Fibroblast of lung (primary cell): Measurements from ENCODE around the gene OR52M1. TPM values are rescaled to one million over a fixed set of nuclear protein-coding genes. Genes with fewer than 3 reads are reported as not detected.

Experiments
- DNase-seq, 2 donors: peaks; one replicate each; pipeline versions ENCODE4 v3.0.0 to v3.0.0-alpha.2; 2010; ENCODE audit warnings: low read depth in 2 of 2
- H2AFZ ChIP-seq: 2 replicates; pipeline ENCODE4 v1.5.1; 2012; ENCODE audit warnings: low read length, control low read depth, inconsistent platforms
- H3K27ac ChIP-seq: 2 replicates; pipeline ENCODE4 v1.5.1; 2011; ENCODE audit warnings: low read length, control low read depth; ENCODE audit not compliant: insufficient read depth
- H3K27me3 ChIP-seq: 2 replicates; pipeline ENCODE4 v1.5.1; 2011; ENCODE audit warnings: mild to moderate bottlenecking, low read length; ENCODE audit not compliant: control insufficient read depth, insufficient read depth
- H3K36me3 ChIP-seq: 2 replicates; pipeline ENCODE4 v1.5.1; 2011; ENCODE audit warnings: low read length; ENCODE audit not compliant: control insufficient read depth, insufficient read depth
- H3K4me1 ChIP-seq: 2 replicates; pipeline ENCODE4 v1.5.1; 2011; ENCODE audit warnings: low read length; ENCODE audit not compliant: control insufficient read depth, insufficient read depth; ENCODE audit errors: extremely low read depth
- H3K4me2 ChIP-seq: 2 replicates; pipeline ENCODE4 v1.5.1; 2011; ENCODE audit warnings: low read length, control low read depth; ENCODE audit not compliant: insufficient read depth; ENCODE audit errors: extremely low read depth
- H3K4me3 ChIP-seq, 4 experiments: fragments of 200-600 bp in 1 of 4; sonication (generic) in 1 of 4; replicated peaks in 1 of 4; 2 replicates each; pipeline ENCODE4 v1.5.1; 2011 to 2016; ENCODE audit warnings: low read length in 4 of 4, low read depth in 3 of 4, mild to moderate bottlenecking in 3 of 4, control low read depth in 2 of 4, inconsistent platforms in 1 of 4, mixed read lengths in 1 of 4; ENCODE audit not compliant: insufficient read depth in 1 of 4; ENCODE audit errors: control extremely low read depth in 1 of 4
- H3K79me2 ChIP-seq: 2 replicates; pipeline ENCODE4 v1.5.1; 2012; ENCODE audit warnings: mild to moderate bottlenecking, low read length, inconsistent platforms; ENCODE audit not compliant: control insufficient read depth, insufficient read depth
- H3K9ac ChIP-seq: 2 replicates; pipeline ENCODE4 v1.5.1; 2011; ENCODE audit warnings: mild to moderate bottlenecking, low read length, control low read depth; ENCODE audit not compliant: insufficient read depth
- H3K9me3 ChIP-seq: 2 replicates; pipeline ENCODE4 v1.5.1; 2012; ENCODE audit warnings: low read depth, low read length; ENCODE audit not compliant: control insufficient read depth, insufficient read depth
- H4K20me1 ChIP-seq: 2 replicates; pipeline ENCODE4 v1.5.1; 2011; ENCODE audit warnings: low read length; ENCODE audit not compliant: control insufficient read depth, insufficient read depth; ENCODE audit errors: extremely low read depth
- CTCF ChIP-seq, 2 donors: IDR thresholded peaks in 1 of 2; conservative IDR thresholded peaks in 1 of 2; 1 replicate in 1 of 2; 2 replicates in 1 of 2; pipeline ENCODE4 v1.5.1; 2011 to 2012; ENCODE audit warnings: low read length in 2 of 2, control low read depth in 1 of 2, inconsistent platforms in 1 of 2, low read depth in 1 of 2, mild to moderate bottlenecking in 1 of 2
- EZH2 ChIP-seq: IDR thresholded peaks from 2 replicates; pipeline ENCODE4 v1.5.1; 2012; ENCODE audit warnings: low read length, control low read depth, mild to moderate bottlenecking; ENCODE audit errors: missing control alignments
- polyA plus RNA-seq, 2 donors: library from polyadenylated mRNA; depleted of rRNA in 1 of 2; stranded (reverse) in 1 of 2; unstranded in 1 of 2; fragments of >200 nt; gene quantifications; 2 replicates each; pipeline ENCODE4 v1.2.1, GENCODE V29; 2011 to 2012; ENCODE audit warnings: missing spikeins in 1 of 2
- total RNA-seq: library from RNA; depleted of rRNA; stranded (reverse); fragments of >200 nt; gene quantifications from 2 replicates; pipeline ENCODE4 v1.2.1, GENCODE V29; 2014

Gene OR52M1
- total and polyA plus RNA-seq, 2 donors (not counting 1 experiment from before 2014, with no cell fraction given) = not detected

- TF ChIP-seq EZH2 = no peak
- TF ChIP-seq CTCF (conservative IDR thresholded peaks at IDR 0.05 in 1 of 2, IDR thresholded peaks at IDR 0.05 in 1 of 2; ENCODE audit: low read depth in 1 of 2, low read length in 2 of 2) = no peak
Measured at GRCh38 chr11:4514196-4514595, 30.8 kb upstream of the OR52M1 start.

GRCh38 chr11:4522339-4522738, 22.7 kb upstream of the OR52M1 start:
- H3K4me3 ChIP-seq = no peak overlapping the region

More at GRCh38 chr11:4514196-4514595, 30.8 kb upstream of the OR52M1 start:
- no peak overlapping the region for H3K27ac ChIP-seq
- no peaks in the 10 kb centered on the region for H3K36me3 ChIP-seq
- DNase-seq = no peak
- no peaks in the 10 kb centered on the region for H3K27me3 ChIP-seq
- no peak overlapping the region for H3K4me3 ChIP-seq
- no peak overlapping the region for H3K4me2 ChIP-seq
- H2AFZ ChIP-seq = no peak overlapping the region
- no peaks in the 10 kb centered on the region for H4K20me1 ChIP-seq
- H3K4me1 ChIP-seq = no peaks in the 10 kb centered on the region
- H3K9me3 ChIP-seq = no peaks in the 10 kb centered on the region
- H3K9ac ChIP-seq = no peak overlapping the region
- no peaks in the 10 kb centered on the region for H3K79me2 ChIP-seq

GRCh38 chr11:4522752-4523151, 22.2 kb upstream of the OR52M1 start:
- Histone ChIP-seq H3K36me3 (no peaks in the 10 kb centered on the region), H3K9me3 (no peaks in the 10 kb centered on the region), H4K20me1 (no peaks in the 10 kb centered on the region), H3K9ac (no peak overlapping the region), H3K4me2 (no peak overlapping the region), H3K79me2 (no peaks in the 10 kb centered on the region), H3K4me3 (no peak overlapping the region), H2AFZ (no peak overlapping the region), H3K27me3 (no peaks in the 10 kb centered on the region), H3K4me1 (no peaks in the 10 kb centered on the region), H3K27ac (no peak overlapping the region)
- DNase-seq = no peak
- TF ChIP-seq EZH2 = no peak
- no peak for TF ChIP-seq CTCF (conservative IDR thresholded peaks at IDR 0.05 in 1 of 2, IDR thresholded peaks at IDR 0.05 in 1 of 2; ENCODE audit: low read depth in 1 of 2, low read length in 2 of 2)

More at GRCh38 chr11:4522339-4522738, 22.7 kb upstream of the OR52M1 start:
- Histone ChIP-seq H2AFZ (no peak overlapping the region), H3K9me3 (no peaks in the 10 kb centered on the region), H3K4me1 (no peaks in the 10 kb centered on the region), H3K27me3 (no peaks in the 10 kb centered on the region), H3K27ac (no peak overlapping the region), H3K36me3 (no peaks in the 10 kb centered on the region), H4K20me1 (no peaks in the 10 kb centered on the region), H3K79me2 (no peaks in the 10 kb centered on the region), H3K9ac (no peak overlapping the region), H3K4me2 (no peak overlapping the region)
- TF ChIP-seq EZH2 (no peak), CTCF (conservative IDR thresholded peaks at IDR 0.05 in 1 of 2, IDR thresholded peaks at IDR 0.05 in 1 of 2; ENCODE audit: low read depth in 1 of 2, low read length in 2 of 2) (no peak)
- no peak for DNase-seq
